ENCODE results near the gene LGSN. TPM values are rescaled to one million over a fixed set of nuclear protein-coding genes. Genes with fewer than 3 reads are reported as not detected.

Gene LGSN
- total and polyA plus RNA-seq, 4 donors, result 0.03 to 0.33 (median 0.22) TPM

- H3K27me3 ChIP-seq (ENCODE audit: control insufficient read depth in 4 of 4, insufficient read depth in 4 of 4, low read length in 3 of 4), result no peaks in the 10 kb centered on the region
- no peak overlapping the region for H3K27ac ChIP-seq (ENCODE audit: low read depth in 1 of 2, low read length in 2 of 2)
- no peaks in the 10 kb centered on the region for H3K9me3 ChIP-seq (ENCODE audit: control insufficient read depth in 4 of 4, low read length in 3 of 4)
- TF ChIP-seq REST (IDR thresholded peaks at IDR 0.05), result no peak
- no peak for TF ChIP-seq FOXA1 (IDR thresholded peaks at IDR 0.05)
- TF ChIP-seq ATF3 (IDR thresholded peaks at IDR 0.05), result no peak
- no peak for TF ChIP-seq JUND (IDR thresholded peaks at IDR 0.05)
- TF ChIP-seq MAX (IDR thresholded peaks at IDR 0.05), result no peak
- TF ChIP-seq EGR1 (IDR thresholded peaks at IDR 0.05; ENCODE audit: low read depth in 2 of 2), result no peak
- no peak for TF ChIP-seq ZBTB33 (IDR thresholded peaks at IDR 0.05)
- TF ChIP-seq GABPA (IDR thresholded peaks at IDR 0.05 in 1 of 2, conservative IDR thresholded peaks at IDR 0.05 in 1 of 2), result no peak
- no peak for TF ChIP-seq RAD21 (IDR thresholded peaks at IDR 0.05)
- no peak for TF ChIP-seq YY1 (IDR thresholded peaks at IDR 0.05)
- no peak for TF ChIP-seq RXRA (IDR thresholded peaks at IDR 0.05)
- no peak for TF ChIP-seq NR2F2 (IDR thresholded peaks at IDR 0.05)
- TF ChIP-seq FOXA2 (IDR thresholded peaks at IDR 0.05), result no peak
- no peak for TF ChIP-seq CTCF (IDR thresholded peaks at IDR 0.05; ENCODE audit: low read depth, low read length, missing input control)
- TF ChIP-seq TAF1 (conservative IDR thresholded peaks at IDR 0.05), result no peak
- TF ChIP-seq SP1 (IDR thresholded peaks at IDR 0.05), result no peak
- TF ChIP-seq HNF4A (conservative IDR thresholded peaks at IDR 0.05), result no peak
- no peak for TF ChIP-seq HNF4G (IDR thresholded peaks at IDR 0.05)
- whole genome bisulfite sequencing, result 91% methylated on average over 2 of the region's 2 CpGs
- no peak for DNase-seq (ENCODE audit: low spot score)
- H3K9ac ChIP-seq (ENCODE audit: low read depth in 1 of 2, low read length in 2 of 2), result no peak overlapping the region
- no peak overlapping the region for H3K4me3 ChIP-seq (ENCODE audit: low read depth in 1 of 3, low read length in 3 of 3)
- no peaks in the 10 kb centered on the region for H3K36me3 ChIP-seq (ENCODE audit: control insufficient read depth in 4 of 4, insufficient read depth in 3 of 4, low read depth in 1 of 4, low read length in 3 of 4)
- no peaks in the 10 kb centered on the region for H3K4me1 ChIP-seq (ENCODE audit: control insufficient read depth in 4 of 4, insufficient read depth in 4 of 4, low read length in 3 of 4)
Measured at GRCh38 chr6:63299667-63300066, 20.1 kb downstream of the LGSN start.
